HepG2 (cell line): Measurements from ENCODE around the gene TRMT112. TPM values are rescaled to one million over a fixed set of nuclear protein-coding genes. Genes with fewer than 3 reads are reported as not detected.

Experiments used
- ATAC-seq: fragments of 200-7000 bp; cut with Tn5 transposase; 3 replicates; pipeline ENCODE4 v1.9.1; 2020; ENCODE audit warnings: mild to moderate bottlenecking, moderate library complexity
- BruUV-seq: library from RNA; stranded (reverse); fragments of 400-500 nt; replicated peaks from 2 replicates; lab custom pipeline; 2021; lab: Mats Ljungman, UMichigan
- CTCF ChIA-PET: fragments of 300-600 bp; formaldehyde crosslinking; extraction: SDS; loops from one replicate; lab custom pipeline; 2021; ENCODE audit warnings: low total read pairs, inconsistent platforms, low intra/inter-chr PET ratio; lab: Yijun Ruan, JAX
- POLR2A ChIA-PET: fragments of 350-600 bp; sonication (Branson Sonifier 250); formaldehyde crosslinking; loops from one replicate; lab custom pipeline; 2020; ENCODE audit warnings: antibody characterized with exemption, inconsistent platforms; lab: Yijun Ruan, JAX
- DNase-seq: peaks from one replicate; pipeline ENCODE4 v3.0.0-alpha.2; 2015; ENCODE audit warnings: low spot score
- FAIRE-seq: peaks from 3 replicates; lab custom pipeline; 2011; peaks lifted over from hg19 to GRCh38; lab: Jason Lieb, UNC
- H2AFZ ChIP-seq: one replicate; pipeline ENCODE4 v1.6.1; 2011; ENCODE audit warnings: low read length, inconsistent platforms
- H3K27ac ChIP-seq: fragments of 300-600 bp; 3 replicates; pipeline ENCODE4 v1.8.0; 2011; ENCODE audit warnings: mixed run types, mild to moderate bottlenecking, mixed read lengths, low read length, inconsistent platforms; ENCODE audit not compliant: insufficient read depth; ENCODE audit errors: extremely low read length
- H3K27me3 ChIP-seq, 2 experiments: fragments of 200-600 bp in 1 of 2; 2 replicates in 1 of 2; 3 replicates in 1 of 2; pipeline versions ENCODE4 v1.6.0 to v1.8.0; 2011; ENCODE audit warnings: low read length in 2 of 2, mild to moderate bottlenecking in 2 of 2, moderate library complexity in 2 of 2, inconsistent platforms in 1 of 2; ENCODE audit not compliant: insufficient read depth in 2 of 2, control insufficient read depth in 1 of 2
- H3K36me3 ChIP-seq, 2 experiments: fragments of 200-600 bp in 1 of 2; replicated peaks in 1 of 2; 2 replicates in 1 of 2; 3 replicates in 1 of 2; pipeline versions ENCODE4 v1.5.1 to v1.8.0; 2011; ENCODE audit warnings: low read length in 2 of 2, inconsistent platforms in 1 of 2; ENCODE audit not compliant: insufficient read depth in 2 of 2, control insufficient read depth in 1 of 2
- H3K4me1 ChIP-seq: 2 replicates; pipeline ENCODE4 v1.5.1; 2012; ENCODE audit warnings: low read length, inconsistent platforms; ENCODE audit not compliant: insufficient read depth
- H3K4me2 ChIP-seq: 2 replicates; pipeline ENCODE4 v1.6.0; 2011; ENCODE audit warnings: low read depth, low read length, inconsistent platforms
- H3K4me3 ChIP-seq, 3 experiments: fragments of 200-600 bp in 1 of 3; sonication (generic), shearing (Covaris generic) in 1 of 3; replicated peaks in 1 of 3; 2 replicates each; pipeline ENCODE4 v1.5.1; 2011 to 2016; ENCODE audit warnings: low read length in 3 of 3, inconsistent platforms in 2 of 3, low read depth in 2 of 3, mild to moderate bottlenecking in 2 of 3, control low read depth in 1 of 3, mixed read lengths in 1 of 3; ENCODE audit not compliant: insufficient read depth in 1 of 3
- H3K79me2 ChIP-seq: one replicate; pipeline ENCODE4 v1.6.1; 2011; ENCODE audit warnings: low read length, inconsistent platforms; ENCODE audit not compliant: insufficient read depth
- H3K9ac ChIP-seq: 2 replicates; pipeline ENCODE4 v1.6.0; 2011; ENCODE audit warnings: mild to moderate bottlenecking, low read depth, low read length, inconsistent platforms; ENCODE audit not compliant: insufficient read depth
- H3K9me3 ChIP-seq: 2 replicates; pipeline ENCODE4 v1.5.1; 2012; ENCODE audit warnings: mild to moderate bottlenecking, low read length
- H4K20me1 ChIP-seq: 2 replicates; pipeline ENCODE4 v1.6.0; 2011; ENCODE audit warnings: inconsistent platforms, mild to moderate bottlenecking, low read length, moderate library complexity; ENCODE audit not compliant: insufficient read depth
- ATF1 ChIP-seq: IDR thresholded peaks from 2 replicates; pipeline ENCODE4 v1.6.1; 2016; ENCODE audit warnings: mild to moderate bottlenecking, control low read depth
- ATM ChIP-seq: fragments of 450-650 bp; IDR thresholded peaks from 2 replicates; pipeline ENCODE4 v1.7.1; 2017; ENCODE audit warnings: mild to moderate bottlenecking, borderline replicate concordance
- BCL6 ChIP-seq: IDR thresholded peaks from 2 replicates; pipeline ENCODE4 v1.6.1; 2016; ENCODE audit warnings: missing genetic modification reagents, missing compliant biosample characterization
- CREB1 ChIP-seq, 2 experiments: fragments of 450-650 bp in 1 of 2; IDR thresholded peaks; 2 replicates each; pipeline ENCODE4 v1.6.1; 2016 to 2017; ENCODE audit warnings: control low read depth in 1 of 2, mild to moderate bottlenecking in 1 of 2, missing compliant biosample characterization in 1 of 2, missing genetic modification characterization in 1 of 2
- HNRNPLL ChIP-seq: fragments of 200-400 bp; formaldehyde crosslinking; IDR thresholded peaks from 2 replicates; pipeline ENCODE4 v1.6.1; 2017; ENCODE audit warnings: mild to moderate bottlenecking, low read depth, low read length; ENCODE audit not compliant: poor library complexity, severe bottlenecking
- LCORL ChIP-seq, 2 experiments: fragments of 450-650 bp in 1 of 2; sonication (generic) in 1 of 2; formaldehyde crosslinking in 1 of 2; IDR thresholded peaks; 2 replicates each; pipeline versions ENCODE4 v1.5.0 to v1.6.1; 2017 to 2020; ENCODE audit warnings: antibody characterized with exemption in 1 of 2, missing genetic modification reagents in 1 of 2
- NCOR1 ChIP-seq: fragments of 200-600 bp; sonication (generic); IDR thresholded peaks from 2 replicates; pipeline ENCODE4 v1.7.0; 2017; ENCODE audit warnings: antibody characterized with exemption, low read length, borderline replicate concordance
- RBAK ChIP-seq: sonication (generic); formaldehyde crosslinking; IDR thresholded peaks from 2 replicates; pipeline ENCODE4 v1.5.1; 2020; ENCODE audit warnings: mild to moderate bottlenecking, missing genetic modification reagents
- RBFOX2 ChIP-seq: fragments of 200-400 bp; formaldehyde crosslinking; IDR thresholded peaks from 2 replicates; pipeline ENCODE4 v1.6.1; 2017; ENCODE audit warnings: low read depth, mild to moderate bottlenecking, low read length
- SMYD3 ChIP-seq: sonication (generic); formaldehyde crosslinking; IDR thresholded peaks from 2 replicates; pipeline ENCODE4 v1.8.1; 2023; ENCODE audit warnings: mild to moderate bottlenecking, missing genetic modification reagents
- SNAPC5 ChIP-seq: sonication (generic); formaldehyde crosslinking; IDR thresholded peaks from 2 replicates; pipeline ENCODE4 v1.8.1; 2023; ENCODE audit warnings: mild to moderate bottlenecking, missing genetic modification reagents, borderline replicate concordance
- SOX5 ChIP-seq: IDR thresholded peaks from 2 replicates; pipeline ENCODE4 v1.6.1; 2016; ENCODE audit warnings: borderline replicate concordance
- SOX6 ChIP-seq, 2 experiments: fragments of 450-650 bp in 1 of 2; sonication (generic) in 1 of 2; formaldehyde crosslinking in 1 of 2; IDR thresholded peaks; 2 replicates each; pipeline versions ENCODE4 v1.4.0 to v1.6.1; 2017 to 2020; ENCODE audit warnings: antibody characterized with exemption in 1 of 2, mild to moderate bottlenecking in 1 of 2, missing genetic modification reagents in 1 of 2
- STAT6 ChIP-seq: sonication (generic); formaldehyde crosslinking; IDR thresholded peaks from 2 replicates; pipeline ENCODE4 v1.4.0; 2020; ENCODE audit warnings: missing genetic modification reagents, mild to moderate bottlenecking, borderline replicate concordance
- WIZ ChIP-seq: sonication (generic); formaldehyde crosslinking; IDR thresholded peaks from 2 replicates; pipeline ENCODE4 v1.5.1; 2020; ENCODE audit warnings: mild to moderate bottlenecking, missing genetic modification reagents
- YEATS4 ChIP-seq: sonication (generic); formaldehyde crosslinking; IDR thresholded peaks from 2 replicates; pipeline ENCODE4 v1.4.0; 2020; ENCODE audit warnings: missing genetic modification reagents, borderline replicate concordance
- ZNF224 ChIP-seq: sonication (generic); formaldehyde crosslinking; IDR thresholded peaks from 2 replicates; pipeline ENCODE4 v1.5.0; 2020; ENCODE audit warnings: mild to moderate bottlenecking, missing genetic modification reagents
- WGBS: methylation state at CpG from one replicate; pipeline ENCODE4 v1.1.6; 2017; ENCODE audit warnings: low lambda C conversion rate; 5-methylcytosine and 5-hydroxymethylcytosine counted together
- in situ Hi-C: cut with HindIII; loops from 2 replicates; pipeline ENCODE4 v1.10.0; 2017; ENCODE audit warnings: low pct_unique_long_range_greater_than_20kb; ENCODE audit not compliant: extremely low pct_ligation_motif_present
- intact Hi-C: fragments of 100-400 bp; cut with micrococcal nuclease; formaldehyde crosslinking; loops from one replicate; pipeline ENCODE4 v1.10.0; 2022; ENCODE audit not compliant: unreplicated experiment
- polyA plus RNA-seq, 8 experiments: library from polyadenylated mRNA; depleted of rRNA in 3 of 8; stranded (reverse) in 7 of 8; unstranded in 1 of 8; fragments of >200 nt; fragmentation: Illumina TruSeq in 4 of 8; extraction: Trizol in 4 of 8; gene quantifications; 2 replicates each; pipeline versions ENCODE4 v1.2.1 to v1.2.3, GENCODE V29; 2011 to 2016; ENCODE audit warnings: low read depth in 4 of 8, missing spikeins in 1 of 8, mixed read lengths in 1 of 8; ENCODE audit not compliant: insufficient read depth in 1 of 8
- total RNA-seq, 5 experiments: library from RNA; depleted of rRNA; stranded (reverse); fragments of >200 nt; fragmentation: Illumina TruSeq; extraction: Trizol; gene quantifications; 2 replicates each; pipeline ENCODE4 v1.2.3, GENCODE V29; 2016; ENCODE audit warnings: low read depth in 1 of 5

Gene TRMT112
- total and polyA plus RNA-seq, 2 of the 13 experiments (the other 11 are each of a cell fraction or from before 2014, with no cell fraction given) = 186 to 409 TPM

- FAIRE-seq = no peak
- no peak overlapping the region for H3K27ac ChIP-seq
Observed at GRCh38 chr11:64276653-64277431, 40.5 kb downstream of the TRMT112 start.

GRCh38 chr11:64275841-64276240 lies 41.5 kb downstream of the TRMT112 start:
- Histone ChIP-seq H3K4me2 (no peak overlapping the region), H3K36me3 (peaks cover 2 to 7% of the 10 kb centered on the region in 2 experiments; a peak in 1 of 5 replicates), H3K9ac (no peak overlapping the region), H3K9me3 (no peaks in the 10 kb centered on the region), H3K4me1 (peaks cover 23% of the 10 kb centered on the region), H3K27me3 (no peaks in the 10 kb centered on the region), H3K79me2 (peaks cover 9% of the 10 kb centered on the region), H3K27ac (no peak overlapping the region), H4K20me1 (no peaks in the 10 kb centered on the region), H3K4me3 (no peak overlapping the region), H2AFZ (no peak overlapping the region)
- DNase-seq = no peak
- in situ Hi-C loops (no loop called here), intact Hi-C loops (no loop called here)
- ChIA-PET POLR2A (interaction anchor here (0.6 kb wide), 1 partner anchor 92 kb away, joined by 3 read pairs; no protein-coding TSS in a partner anchor), CTCF (no interaction called here)
- WGBS = 79% methylated on average over 2 of the region's 2 CpGs
- ATAC-seq = no peak
- FAIRE-seq = no peak
- BruUV-seq = no TSS peak
- TF ChIP-seq SOX5 (CRISPR knock-in tag) (no peak), YEATS4 (CRISPR knock-in tag) (no peak), BCL6 (no peak), SOX6 (IDR thresholded peaks at IDR 0.05) (no peak), SOX6 (CRISPR knock-in tag; IDR thresholded peaks at IDR 0.05) (no peak), RBAK (CRISPR knock-in tag) (no peak), SMYD3 (no peak), CREB1 (IDR thresholded peaks at IDR 0.05) (no peak), CREB1 (CRISPR knock-in tag; IDR thresholded peaks at IDR 0.05) (no peak), ATF1 (CRISPR knock-in tag) (no peak), ATM (no peak), WIZ (CRISPR knock-in tag) (no peak), ZNF224 (CRISPR knock-in tag) (no peak), STAT6 (CRISPR knock-in tag) (no peak), LCORL (IDR thresholded peaks at IDR 0.05) (no peak), LCORL (CRISPR knock-in tag; IDR thresholded peaks at IDR 0.05) (no peak)

More at GRCh38 chr11:64276653-64277431, 40.5 kb downstream of the TRMT112 start:
- CTCF ChIA-PET = no interaction called here
- H2AFZ ChIP-seq = no peak overlapping the region
- H4K20me1 ChIP-seq = no peaks in the 10 kb centered on the region
- TF ChIP-seq HNRNPLL = peak; percentile 6
- TF ChIP-seq SNAPC5 (CRISPR knock-in tag) = no peak
- no peak for TF ChIP-seq NCOR1
- TF ChIP-seq RBFOX2 = 0 out of 2 replicates have a peak, but pooled peaks have one; percentile 36
- no peak overlapping the region for H3K9ac ChIP-seq
- peaks cover 22% of the 10 kb centered on the region for H3K4me1 ChIP-seq
- no peaks in the 10 kb centered on the region for H3K9me3 ChIP-seq
- WGBS = 98% methylated on average over 5 of the region's 17 CpGs
- POLR2A ChIA-PET = no interaction called here
- no peak overlapping the region for H3K4me2 ChIP-seq
- DNase-seq (no peak), ATAC-seq (no peak)
- H3K27me3 ChIP-seq = no peaks in the 10 kb centered on the region
- H3K36me3 ChIP-seq = peaks cover 2 to 7% of the 10 kb centered on the region in 2 experiments; a peak in 1 of 5 replicates
- no peak overlapping the region for H3K4me3 ChIP-seq
- in situ Hi-C loops (no loop called here), intact Hi-C loops (no loop called here)
- BruUV-seq = no TSS peak
- H3K79me2 ChIP-seq = peaks cover 9% of the 10 kb centered on the region
